ENCODE results near the gene CMSS1. TPM values are rescaled to one million over a fixed set of nuclear protein-coding genes. Genes with fewer than 3 reads are reported as not detected.

CMSS1 gene
- total and polyA plus RNA-seq, 2 donors (not counting 1 experiment from before 2014, with no cell fraction given): 7.3 to 22.8 TPM

DNA sequence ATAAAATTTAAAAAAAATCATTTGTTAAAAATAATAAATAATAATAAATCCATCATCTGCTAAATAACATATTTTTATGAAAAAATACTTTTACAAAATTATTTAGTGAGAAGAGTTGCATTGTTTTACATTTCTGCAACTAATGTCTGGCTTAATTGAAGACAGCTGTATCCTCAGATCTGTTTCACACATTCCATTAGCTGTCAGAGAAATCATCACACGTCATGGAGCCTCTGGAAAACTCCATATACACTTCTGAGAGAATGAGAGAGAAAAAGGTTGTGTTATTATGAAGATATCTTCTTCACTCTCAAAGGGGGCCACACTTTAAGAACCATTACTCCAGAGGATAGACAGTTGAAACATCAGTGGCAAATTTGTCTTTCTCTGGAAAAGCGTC lies 40.8 kb downstream of the CMSS1 start:
- no peak for ATAC-seq (ENCODE audit: low read depth)
- ChIA-PET POLR2A (no interaction called here), CTCF (interaction anchor here (0.8 kb wide), 1 partner anchor 12 kb away, joined by 3 read pairs; no protein-coding TSS in a partner anchor)
- 100% methylated on average over 1 of the region's 2 CpGs for whole genome bisulfite sequencing (ENCODE audit: insufficient coverage)
- Mint-ChIP-seq H3K4me3 (no peak overlapping the region), H3K9me3 (ENCODE audit: insufficient read depth) (no peaks in the 10 kb centered on the region), H3K4me1 (peaks cover 3% of the 10 kb centered on the region), H3K27me3 (no peaks in the 10 kb centered on the region), H3K27ac (no peak overlapping the region)
- DNase-seq: no peak
- H3K9me3 ChIP-seq (ENCODE audit: control extremely low read depth in 1 of 3, control insufficient read depth in 2 of 3, insufficient read depth in 1 of 3, low read length in 2 of 3): no peaks in the 10 kb centered on the region
- no peaks in the 10 kb centered on the region for H3K4me1 ChIP-seq (ENCODE audit: control insufficient read depth in 2 of 2, insufficient read depth in 2 of 2, low read length in 2 of 2)
- intact Hi-C loops (cut with micrococcal nuclease): no loop called here
- no peak overlapping the region for H3K9ac ChIP-seq (ENCODE audit: low read length)
- no peak overlapping the region for H2AFZ ChIP-seq (ENCODE audit: insufficient read depth, low read depth, low read length, poor library complexity, severe bottlenecking)
- H3K4me2 ChIP-seq (replicated peaks; ENCODE audit: low read depth, low read length, poor library complexity, severe bottlenecking): no peak overlapping the region
- peaks cover 2% of the 10 kb centered on the region for H3K79me2 ChIP-seq (ENCODE audit: control insufficient read depth, insufficient read depth, low read length)
- TF ChIP-seq, protein P1, sequence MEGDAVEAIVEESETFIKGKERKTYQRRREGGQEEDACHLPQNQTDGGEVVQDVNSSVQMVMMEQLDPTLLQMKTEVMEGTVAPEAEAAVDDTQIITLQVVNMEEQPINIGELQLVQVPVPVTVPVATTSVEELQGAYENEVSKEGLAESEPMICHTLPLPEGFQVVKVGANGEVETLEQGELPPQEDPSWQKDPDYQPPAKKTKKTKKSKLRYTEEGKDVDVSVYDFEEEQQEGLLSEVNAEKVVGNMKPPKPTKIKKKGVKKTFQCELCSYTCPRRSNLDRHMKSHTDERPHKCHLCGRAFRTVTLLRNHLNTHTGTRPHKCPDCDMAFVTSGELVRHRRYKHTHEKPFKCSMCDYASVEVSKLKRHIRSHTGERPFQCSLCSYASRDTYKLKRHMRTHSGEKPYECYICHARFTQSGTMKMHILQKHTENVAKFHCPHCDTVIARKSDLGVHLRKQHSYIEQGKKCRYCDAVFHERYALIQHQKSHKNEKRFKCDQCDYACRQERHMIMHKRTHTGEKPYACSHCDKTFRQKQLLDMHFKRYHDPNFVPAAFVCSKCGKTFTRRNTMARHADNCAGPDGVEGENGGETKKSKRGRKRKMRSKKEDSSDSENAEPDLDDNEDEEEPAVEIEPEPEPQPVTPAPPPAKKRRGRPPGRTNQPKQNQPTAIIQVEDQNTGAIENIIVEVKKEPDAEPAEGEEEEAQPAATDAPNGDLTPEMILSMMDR (IDR thresholded peaks at IDR 0.05): no peak
- no peak overlapping the region for H3K27ac ChIP-seq (ENCODE audit: low read length in 2 of 2)
- no peaks in the 10 kb centered on the region for H3K27me3 ChIP-seq (replicated peaks in 1 of 4; ENCODE audit: control extremely low read depth in 1 of 4, control insufficient read depth in 3 of 4, insufficient read depth in 4 of 4, low read length in 3 of 4)
- no peaks in the 10 kb centered on the region for H4K20me1 ChIP-seq (ENCODE audit: control insufficient read depth, insufficient read depth, low read length, poor library complexity, severe bottlenecking)
- H3K4me3 ChIP-seq (ENCODE audit: control extremely low read depth in 1 of 5, extremely low read depth in 1 of 5, insufficient read depth in 1 of 5, low read depth in 2 of 5, low read length in 4 of 5): no peak overlapping the region
- H3K36me3 ChIP-seq (replicated peaks in 1 of 2; ENCODE audit: control extremely low read depth in 1 of 2, control insufficient read depth in 1 of 2, extremely low read depth in 1 of 2, insufficient read depth in 2 of 2, low read length in 1 of 2): no peaks in the 10 kb centered on the region

DNA sequence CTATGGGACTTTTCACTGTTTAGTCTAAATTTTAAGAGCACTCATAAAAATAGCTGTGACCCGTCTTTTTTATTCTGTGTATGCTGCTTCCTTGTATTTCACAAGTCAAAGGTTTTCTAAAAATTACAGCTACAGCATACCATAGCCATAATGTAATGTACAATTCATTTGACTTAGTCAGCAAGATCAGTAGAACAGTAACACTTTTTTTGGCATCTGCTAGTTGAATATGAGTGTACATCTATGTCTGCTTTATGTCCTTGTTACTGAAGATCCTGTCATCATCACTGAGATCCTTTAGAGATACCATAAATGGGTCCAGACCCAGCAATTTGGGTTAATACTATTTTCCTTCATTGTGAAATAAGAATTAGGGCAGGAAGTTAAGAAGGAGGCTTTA lies 42.2 kb downstream of the CMSS1 start:
- Histone ChIP-seq H4K20me1 (ENCODE audit: control insufficient read depth, insufficient read depth, low read length, poor library complexity, severe bottlenecking) (no peaks in the 10 kb centered on the region), H3K9me3 (ENCODE audit: control extremely low read depth in 1 of 3, control insufficient read depth in 2 of 3, insufficient read depth in 1 of 3, low read length in 2 of 3) (no peaks in the 10 kb centered on the region), H3K4me2 (replicated peaks; ENCODE audit: low read depth, low read length, poor library complexity, severe bottlenecking) (no peak overlapping the region), H3K4me3 (ENCODE audit: control extremely low read depth in 1 of 5, extremely low read depth in 1 of 5, insufficient read depth in 1 of 5, low read depth in 2 of 5, low read length in 4 of 5) (no peak overlapping the region), H3K36me3 (replicated peaks in 1 of 2; ENCODE audit: control extremely low read depth in 1 of 2, control insufficient read depth in 1 of 2, extremely low read depth in 1 of 2, insufficient read depth in 2 of 2, low read length in 1 of 2) (no peaks in the 10 kb centered on the region), H3K27ac (ENCODE audit: low read length in 2 of 2) (no peak overlapping the region), H3K27me3 (replicated peaks in 1 of 4; ENCODE audit: control extremely low read depth in 1 of 4, control insufficient read depth in 3 of 4, insufficient read depth in 4 of 4, low read length in 3 of 4) (no peaks in the 10 kb centered on the region), H2AFZ (ENCODE audit: insufficient read depth, low read depth, low read length, poor library complexity, severe bottlenecking) (no peak overlapping the region), H3K9ac (ENCODE audit: low read length) (no peak overlapping the region), H3K79me2 (ENCODE audit: control insufficient read depth, insufficient read depth, low read length) (no peaks in the 10 kb centered on the region), H3K4me1 (ENCODE audit: control insufficient read depth in 2 of 2, insufficient read depth in 2 of 2, low read length in 2 of 2) (no peaks in the 10 kb centered on the region)
- Mint-ChIP-seq H3K9me3 (ENCODE audit: insufficient read depth) (no peaks in the 10 kb centered on the region), H3K4me1 (peaks cover 3% of the 10 kb centered on the region), H3K27ac (no peak overlapping the region), H3K4me3 (no peak overlapping the region), H3K27me3 (no peaks in the 10 kb centered on the region)
- ATAC-seq (ENCODE audit: low read depth) (no peak), DNase-seq (no peak)
- WGBS (ENCODE audit: insufficient coverage): no CpG with 5 or more reads among the region's 1 CpG
- intact Hi-C loops (cut with micrococcal nuclease): no loop called here
- TF ChIP-seq, protein P1 (IDR thresholded peaks at IDR 0.05): no peak
- no peak for TF ChIP-seq EZH2 (IDR thresholded peaks at IDR 0.05; ENCODE audit: borderline replicate concordance, insufficient read depth, low read depth, low read length, poor library complexity, severe bottlenecking)
- ChIA-PET CTCF (interaction anchor here (1.0 to 2.1 kb wide), 4 partner anchors 10 to 28 kb away, joined by 3 to 10 read pairs (median 4); no protein-coding TSS in a partner anchor), POLR2A (no interaction called here)

Data from B cell (primary cell).